GM10266 (cell line): Measurements from ENCODE around the gene HIBADH.

Experiments used
- DNase-seq: peaks from one replicate; pipeline ENCODE4 v3.0.0; 2012; ENCODE audit errors: extremely low spot score
- CTCF ChIP-seq: IDR thresholded peaks from 2 replicates; pipeline ENCODE4 v1.5.1; 2012; ENCODE audit warnings: mild to moderate bottlenecking, low read depth; ENCODE audit not compliant: control insufficient read depth, insufficient read depth; ENCODE audit errors: missing control alignments

Gene HIBADH

GRCh38 chr7:27636326-27637006 is 26.2 kb downstream of the HIBADH start:
- TF ChIP-seq CTCF, result no peak
- DNase-seq, result no peak

DNA sequence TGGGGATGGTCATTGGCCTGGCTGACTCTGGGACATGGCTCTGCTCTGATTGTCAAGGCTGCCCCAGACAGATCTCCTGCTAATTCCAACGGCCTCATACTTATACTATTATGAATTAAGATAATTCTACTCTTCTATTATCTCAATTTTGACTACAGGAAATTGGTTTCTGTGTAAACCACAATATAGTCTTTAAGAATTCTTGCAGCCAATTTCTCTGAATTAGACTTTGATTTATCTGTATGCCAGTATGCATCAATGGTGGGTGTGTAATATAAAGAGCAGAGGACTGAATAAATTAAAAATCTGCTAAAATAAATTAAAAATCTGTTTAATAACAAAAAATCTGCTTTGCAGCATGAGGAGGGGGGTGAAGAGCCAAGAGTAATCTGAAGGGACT is 27.0 kb downstream of the HIBADH start:
- no peak for TF ChIP-seq CTCF

DNA sequence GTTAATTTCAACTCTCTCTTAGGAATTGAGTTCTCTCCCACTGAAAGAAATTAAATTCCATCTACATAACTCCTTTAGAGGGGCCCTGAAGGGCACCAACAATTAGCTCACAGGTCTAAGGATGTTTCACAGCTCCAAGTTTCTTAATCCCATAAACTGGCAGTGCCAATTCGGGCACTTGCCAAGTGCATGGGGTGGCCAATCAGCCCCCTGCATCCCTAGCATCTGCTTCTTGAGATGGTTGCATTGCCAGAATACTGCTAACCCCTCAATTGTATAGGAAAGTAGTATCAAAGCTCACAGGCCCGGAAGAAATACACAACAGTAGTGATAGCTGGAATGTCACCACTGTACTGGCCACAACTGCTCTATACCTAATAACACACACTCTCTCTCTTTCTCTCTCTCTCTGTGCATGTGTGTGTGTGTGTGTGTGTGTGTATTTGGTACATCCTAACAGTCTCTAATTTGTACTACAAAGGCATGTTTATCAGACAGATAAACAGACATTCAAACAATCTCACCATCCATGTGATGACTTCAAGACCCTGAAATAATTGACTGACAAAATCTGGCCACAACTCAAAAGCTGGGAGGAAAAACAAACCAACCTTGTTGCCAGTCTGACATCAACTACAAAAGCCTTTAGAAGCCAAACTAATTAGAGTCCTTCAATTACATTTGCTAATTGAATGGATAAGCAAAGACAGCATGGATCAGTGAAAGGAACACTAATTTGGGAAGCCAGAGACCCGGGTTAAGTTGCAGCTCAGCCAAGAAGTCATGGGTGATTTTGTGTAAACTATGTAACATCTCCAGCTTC is 27.8 kb downstream of the HIBADH start:
- no peak for DNase-seq
- TF ChIP-seq CTCF, result no peak

More for the DNA sequence above, 27.0 kb downstream of the HIBADH start:
- no peak for DNase-seq

- DNase-seq, result no peak
- no peak for TF ChIP-seq CTCF
Observed at GRCh38 chr7:27633062-27633461, 29.6 kb downstream of the HIBADH start.

- DNase-seq, result no peak
- no peak for TF ChIP-seq CTCF
Observed at GRCh38 chr7:27631391-27631790, 31.3 kb downstream of the HIBADH start.

DNA sequence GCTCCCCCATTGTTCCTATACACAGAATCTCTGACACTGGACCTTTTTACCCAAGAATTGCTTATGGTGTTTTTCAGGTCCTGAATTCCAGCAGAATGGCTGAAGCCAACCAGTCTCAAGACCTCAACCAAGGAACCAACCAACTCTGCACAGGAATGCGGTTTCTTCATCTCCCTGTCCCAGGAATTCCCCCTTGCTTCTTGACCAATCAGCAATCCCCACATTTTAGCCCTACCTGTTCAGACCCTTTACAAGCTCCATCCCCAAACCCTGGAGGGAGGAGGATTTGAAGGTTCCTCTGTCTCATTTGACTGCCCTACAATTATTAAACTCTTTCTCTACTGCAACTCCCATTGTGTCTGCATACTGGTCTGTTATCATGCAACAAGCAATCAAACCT is 35.5 kb downstream of the HIBADH start:
- no peak for DNase-seq
- no peak for TF ChIP-seq CTCF

GRCh38 chr7:27619492-27619891 is 43.2 kb downstream of the HIBADH start:
- DNase-seq, result no peak
- no peak for TF ChIP-seq CTCF
